Measurements from ENCODE around the gene TMX3. TPM values are rescaled to one million over a fixed set of nuclear protein-coding genes. Genes with fewer than 3 reads are reported as not detected.

Gene TMX3
- total RNA-seq, 1 donor from 2014 or later, result 64.6 TPM

GRCh38 chr18:68662754-68663153, 52.2 kb downstream of the TMX3 start:
- TF ChIP-seq, protein P1, sequence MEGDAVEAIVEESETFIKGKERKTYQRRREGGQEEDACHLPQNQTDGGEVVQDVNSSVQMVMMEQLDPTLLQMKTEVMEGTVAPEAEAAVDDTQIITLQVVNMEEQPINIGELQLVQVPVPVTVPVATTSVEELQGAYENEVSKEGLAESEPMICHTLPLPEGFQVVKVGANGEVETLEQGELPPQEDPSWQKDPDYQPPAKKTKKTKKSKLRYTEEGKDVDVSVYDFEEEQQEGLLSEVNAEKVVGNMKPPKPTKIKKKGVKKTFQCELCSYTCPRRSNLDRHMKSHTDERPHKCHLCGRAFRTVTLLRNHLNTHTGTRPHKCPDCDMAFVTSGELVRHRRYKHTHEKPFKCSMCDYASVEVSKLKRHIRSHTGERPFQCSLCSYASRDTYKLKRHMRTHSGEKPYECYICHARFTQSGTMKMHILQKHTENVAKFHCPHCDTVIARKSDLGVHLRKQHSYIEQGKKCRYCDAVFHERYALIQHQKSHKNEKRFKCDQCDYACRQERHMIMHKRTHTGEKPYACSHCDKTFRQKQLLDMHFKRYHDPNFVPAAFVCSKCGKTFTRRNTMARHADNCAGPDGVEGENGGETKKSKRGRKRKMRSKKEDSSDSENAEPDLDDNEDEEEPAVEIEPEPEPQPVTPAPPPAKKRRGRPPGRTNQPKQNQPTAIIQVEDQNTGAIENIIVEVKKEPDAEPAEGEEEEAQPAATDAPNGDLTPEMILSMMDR (IDR thresholded peaks at IDR 0.05; ENCODE audit: insufficient read depth, low read depth, low read length), result no peak
- no peak for TF ChIP-seq EZH2 (IDR thresholded peaks at IDR 0.05; ENCODE audit: insufficient read depth, low read length)
- Mint-ChIP-seq H3K27ac (ENCODE audit: unreplicated experiment) (no peak overlapping the region), H3K36me3 (ENCODE audit: low read depth, unreplicated experiment) (no peaks in the 10 kb centered on the region), H3K9me3 (ENCODE audit: unreplicated experiment) (no peaks in the 10 kb centered on the region), H3K27me3 (ENCODE audit: low read depth, unreplicated experiment) (no peaks in the 10 kb centered on the region), H3K4me3 (ENCODE audit: unreplicated experiment) (no peak overlapping the region), H3K4me1 (ENCODE audit: low read depth, unreplicated experiment) (no peaks in the 10 kb centered on the region)
- Histone ChIP-seq H3K27me3 (ENCODE audit: insufficient read depth, low read length) (no peaks in the 10 kb centered on the region), H3K4me3 (ENCODE audit: insufficient read depth, low read depth, low read length) (no peak overlapping the region), H2AFZ (ENCODE audit: low read depth, low read length) (no peak overlapping the region), H3K9me3 (ENCODE audit: insufficient read depth, low read depth, low read length) (no peaks in the 10 kb centered on the region), H3K36me3 (ENCODE audit: insufficient read depth, low read length) (no peaks in the 10 kb centered on the region), H3K79me2 (ENCODE audit: insufficient read depth, low read length) (no peaks in the 10 kb centered on the region), H3K9ac (ENCODE audit: low read length) (no peak overlapping the region), H3K27ac (ENCODE audit: low read depth, low read length) (no peak overlapping the region), H4K20me1 (ENCODE audit: insufficient read depth, low read length) (no peaks in the 10 kb centered on the region), H3K4me2 (ENCODE audit: low read length) (no peak overlapping the region), H3K4me1 (ENCODE audit: insufficient read depth, low read length) (no peaks in the 10 kb centered on the region)
- DNase-seq (ENCODE audit: low read depth) (peak; percentile 27), FAIRE-seq (no peak)

GRCh38 chr18:68660354-68661183, 54.3 kb downstream of the TMX3 start:
- no peaks in the 10 kb centered on the region for H4K20me1 ChIP-seq (ENCODE audit: insufficient read depth, low read length)
- Mint-ChIP-seq H3K4me1 (ENCODE audit: low read depth, unreplicated experiment) (no peaks in the 10 kb centered on the region), H3K36me3 (ENCODE audit: low read depth, unreplicated experiment) (no peaks in the 10 kb centered on the region), H3K4me3 (ENCODE audit: unreplicated experiment) (no peak overlapping the region), H3K9me3 (ENCODE audit: unreplicated experiment) (no peaks in the 10 kb centered on the region), H3K27ac (ENCODE audit: unreplicated experiment) (no peak overlapping the region), H3K27me3 (ENCODE audit: low read depth, unreplicated experiment) (peaks cover 4% of the 10 kb centered on the region)
- H3K27ac ChIP-seq (ENCODE audit: low read depth, low read length), result no peak overlapping the region
- H3K79me2 ChIP-seq (ENCODE audit: insufficient read depth, low read length), result no peaks in the 10 kb centered on the region
- H2AFZ ChIP-seq (ENCODE audit: low read depth, low read length), result no peak overlapping the region
- no peak overlapping the region for H3K4me3 ChIP-seq (ENCODE audit: insufficient read depth, low read depth, low read length)
- no peak overlapping the region for H3K9ac ChIP-seq (ENCODE audit: low read length)
- no peaks in the 10 kb centered on the region for H3K9me3 ChIP-seq (ENCODE audit: insufficient read depth, low read depth, low read length)
- no peaks in the 10 kb centered on the region for H3K4me1 ChIP-seq (ENCODE audit: insufficient read depth, low read length)
- DNase-seq (ENCODE audit: low read depth) (peak; percentile 32), FAIRE-seq (no peak)
- no peak overlapping the region for H3K4me2 ChIP-seq (ENCODE audit: low read length)
- TF ChIP-seq, protein P1 (IDR thresholded peaks at IDR 0.05; ENCODE audit: insufficient read depth, low read depth, low read length), result peak; percentile 53
- no peak for TF ChIP-seq EZH2 (IDR thresholded peaks at IDR 0.05; ENCODE audit: insufficient read depth, low read length)
- H3K36me3 ChIP-seq (ENCODE audit: insufficient read depth, low read length), result no peaks in the 10 kb centered on the region
- no peaks in the 10 kb centered on the region for H3K27me3 ChIP-seq (ENCODE audit: insufficient read depth, low read length)

DNA sequence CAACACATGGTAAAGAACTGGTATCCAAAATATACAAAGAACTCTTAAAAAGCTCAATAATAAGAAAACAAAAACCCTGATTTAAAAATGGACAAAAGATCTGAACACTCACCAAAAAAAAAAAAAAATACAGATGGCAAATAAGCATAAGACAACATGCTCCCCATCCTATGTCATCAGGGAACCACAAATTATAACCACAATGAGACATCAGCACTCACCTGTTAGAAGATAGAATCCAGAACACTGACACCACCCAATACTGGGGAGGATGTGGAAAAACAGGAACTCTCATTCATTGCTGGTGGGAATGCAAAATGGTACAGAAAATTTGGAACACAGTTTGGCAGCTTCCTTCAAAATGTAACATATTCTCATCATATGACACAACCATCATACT, 66.7 kb downstream of the TMX3 start:
- FAIRE-seq (no peak), DNase-seq (ENCODE audit: low read depth) (no peak)
- Histone ChIP-seq H3K9me3 (ENCODE audit: insufficient read depth, low read depth, low read length) (no peaks in the 10 kb centered on the region), H3K9ac (ENCODE audit: low read length) (no peak overlapping the region), H3K36me3 (ENCODE audit: insufficient read depth, low read length) (no peaks in the 10 kb centered on the region), H2AFZ (ENCODE audit: low read depth, low read length) (no peak overlapping the region), H3K27ac (ENCODE audit: low read depth, low read length) (no peak overlapping the region), H3K4me3 (ENCODE audit: insufficient read depth, low read depth, low read length) (no peak overlapping the region), H4K20me1 (ENCODE audit: insufficient read depth, low read length) (no peaks in the 10 kb centered on the region), H3K27me3 (ENCODE audit: insufficient read depth, low read length) (no peaks in the 10 kb centered on the region), H3K79me2 (ENCODE audit: insufficient read depth, low read length) (no peaks in the 10 kb centered on the region), H3K4me2 (ENCODE audit: low read length) (no peak overlapping the region), H3K4me1 (ENCODE audit: insufficient read depth, low read length) (no peaks in the 10 kb centered on the region)
- no peak overlapping the region for H3K27ac Mint-ChIP-seq (ENCODE audit: unreplicated experiment)
- no peak for TF ChIP-seq EZH2 (IDR thresholded peaks at IDR 0.05; ENCODE audit: insufficient read depth, low read length)
- TF ChIP-seq, protein P1 (IDR thresholded peaks at IDR 0.05; ENCODE audit: insufficient read depth, low read depth, low read length), result no peak
- no peaks in the 10 kb centered on the region for H3K36me3 Mint-ChIP-seq (ENCODE audit: low read depth, unreplicated experiment)
- no peak overlapping the region for H3K4me3 Mint-ChIP-seq (ENCODE audit: unreplicated experiment)
- H3K27me3 Mint-ChIP-seq (ENCODE audit: low read depth, unreplicated experiment), result no peaks in the 10 kb centered on the region
- H3K9me3 Mint-ChIP-seq (ENCODE audit: unreplicated experiment), result no peaks in the 10 kb centered on the region
- H3K4me1 Mint-ChIP-seq (ENCODE audit: low read depth, unreplicated experiment), result peaks cover 2% of the 10 kb centered on the region

Measured in astrocyte (in vitro differentiated cells and primary cell).